Neuronal stem cell (in vitro differentiated cells): Measurements from ENCODE around the gene CALHM2.

ENCODE experiments used
- DNase-seq: peaks from one replicate; pipeline ENCODE4 v3.0.0-alpha.2; 2013; ENCODE audit warnings: low spot score
- H2AFZ ChIP-seq: one replicate; pipeline ENCODE4 v1.6.1; 2013; ENCODE audit warnings: mild to moderate bottlenecking, low read length, inconsistent platforms
- H2AK5ac ChIP-seq: 2 replicates; pipeline ENCODE4 v1.6.1; 2013; ENCODE audit warnings: low read depth, mild to moderate bottlenecking, inconsistent platforms, low read length, moderate library complexity, mixed read lengths
- H2BK120ac ChIP-seq: 2 replicates; pipeline ENCODE4 v1.6.1; 2013; ENCODE audit warnings: low read depth, mild to moderate bottlenecking, inconsistent platforms, low read length, moderate library complexity, mixed read lengths
- H2BK12ac ChIP-seq: one replicate; pipeline ENCODE4 v1.6.1; 2013; ENCODE audit warnings: low read length, inconsistent platforms
- H2BK15ac ChIP-seq: 2 replicates; pipeline ENCODE4 v1.6.1; 2013; ENCODE audit warnings: mild to moderate bottlenecking, low read length, inconsistent platforms, mixed read lengths
- H2BK5ac ChIP-seq: one replicate; pipeline ENCODE4 v1.6.1; 2013; ENCODE audit warnings: inconsistent platforms, mild to moderate bottlenecking, low read length, moderate library complexity
- H3K14ac ChIP-seq: one replicate; pipeline ENCODE4 v1.6.1; 2013; ENCODE audit warnings: low read length, inconsistent platforms
- H3K18ac ChIP-seq: 2 replicates; pipeline ENCODE4 v1.6.1; 2013; ENCODE audit warnings: low read length, inconsistent platforms
- H3K23ac ChIP-seq: 2 replicates; pipeline ENCODE4 v1.6.1; 2013; ENCODE audit warnings: low read depth, mild to moderate bottlenecking, mixed read lengths, low read length, inconsistent platforms; ENCODE audit not compliant: poor library complexity
- H3K27ac ChIP-seq: replicated peaks from 3 replicates; pipeline ENCODE4 v1.5.1; 2013; ENCODE audit warnings: low read length, inconsistent platforms
- H3K27me3 ChIP-seq, 3 experiments: 2 replicates each; pipeline ENCODE4 v1.6.1; 2013; ENCODE audit warnings: low read length in 3 of 3, mild to moderate bottlenecking in 2 of 3, inconsistent platforms in 1 of 3, low read depth in 1 of 3, mixed read lengths in 1 of 3, moderate library complexity in 1 of 3; ENCODE audit not compliant: control insufficient read depth in 3 of 3, insufficient read depth in 3 of 3
- H3K36me3 ChIP-seq, 2 donors: replicated peaks in 1 of 2; 2 replicates each; pipeline ENCODE4 v1.6.1; 2013; ENCODE audit warnings: low read length in 2 of 2; ENCODE audit not compliant: control insufficient read depth in 2 of 2, insufficient read depth in 2 of 2
- H3K4ac ChIP-seq: 2 replicates; pipeline ENCODE4 v1.6.1; 2013; ENCODE audit warnings: inconsistent platforms, mild to moderate bottlenecking, low read length, moderate library complexity
- H3K4me1 ChIP-seq, 2 donors: 1 replicate in 1 of 2; 2 replicates in 1 of 2; pipeline ENCODE4 v1.6.1; 2013; ENCODE audit warnings: low read length in 2 of 2, low read depth in 1 of 2; ENCODE audit not compliant: control insufficient read depth in 2 of 2, insufficient read depth in 1 of 2
- H3K4me2 ChIP-seq: one replicate; pipeline ENCODE4 v1.6.1; 2013; ENCODE audit warnings: mild to moderate bottlenecking, low read length, inconsistent platforms; ENCODE audit not compliant: insufficient read depth, poor library complexity, severe bottlenecking
- H3K4me3 ChIP-seq, 2 donors: 2 replicates each; pipeline ENCODE4 v1.5.1; 2013; ENCODE audit warnings: low read length in 2 of 2, mild to moderate bottlenecking in 2 of 2, inconsistent platforms in 1 of 2, moderate library complexity in 1 of 2
- H3K79me1 ChIP-seq: one replicate; pipeline ENCODE4 v1.6.1; 2013; ENCODE audit warnings: low read depth, mild to moderate bottlenecking, inconsistent platforms, low read length, moderate library complexity
- H3K9ac ChIP-seq: one replicate; pipeline ENCODE4 v1.6.1; 2013; ENCODE audit warnings: mild to moderate bottlenecking, low read depth, low read length, inconsistent platforms; ENCODE audit not compliant: poor library complexity
- H3K9me3 ChIP-seq, 2 donors: replicated peaks in 1 of 2; 2 replicates each; pipeline versions ENCODE3 to v1.6.1; 2013; ENCODE audit warnings: low read length in 2 of 2, mild to moderate bottlenecking in 2 of 2, inconsistent platforms in 1 of 2, low read depth in 1 of 2, mixed read lengths in 1 of 2, moderate library complexity in 1 of 2; ENCODE audit not compliant: control insufficient read depth in 2 of 2, insufficient read depth in 1 of 2
- H4K8ac ChIP-seq: one replicate; pipeline ENCODE4 v1.6.1; 2013; ENCODE audit warnings: low read depth, mild to moderate bottlenecking, inconsistent platforms, low read length, moderate library complexity
- H4K91ac ChIP-seq: one replicate; pipeline ENCODE4 v1.6.1; 2013; ENCODE audit warnings: low read length, low read depth, mild to moderate bottlenecking, inconsistent platforms; ENCODE audit not compliant: poor library complexity
- WGBS, 2 donors: extraction: QIAGEN DNeasy Blood & Tissue Kit; methylation state at CpG; one replicate each; pipeline ENCODE4 v1.1.7; 2013; ENCODE audit warnings: missing lambda C conversion rate in 2 of 2, mixed read lengths in 1 of 2; ENCODE audit not compliant: insufficient read length in 2 of 2, insufficient replicate concordance in 1 of 2; ENCODE audit errors: extremely low coverage in 2 of 2; 5-methylcytosine and 5-hydroxymethylcytosine counted together

Gene CALHM2

DNA sequence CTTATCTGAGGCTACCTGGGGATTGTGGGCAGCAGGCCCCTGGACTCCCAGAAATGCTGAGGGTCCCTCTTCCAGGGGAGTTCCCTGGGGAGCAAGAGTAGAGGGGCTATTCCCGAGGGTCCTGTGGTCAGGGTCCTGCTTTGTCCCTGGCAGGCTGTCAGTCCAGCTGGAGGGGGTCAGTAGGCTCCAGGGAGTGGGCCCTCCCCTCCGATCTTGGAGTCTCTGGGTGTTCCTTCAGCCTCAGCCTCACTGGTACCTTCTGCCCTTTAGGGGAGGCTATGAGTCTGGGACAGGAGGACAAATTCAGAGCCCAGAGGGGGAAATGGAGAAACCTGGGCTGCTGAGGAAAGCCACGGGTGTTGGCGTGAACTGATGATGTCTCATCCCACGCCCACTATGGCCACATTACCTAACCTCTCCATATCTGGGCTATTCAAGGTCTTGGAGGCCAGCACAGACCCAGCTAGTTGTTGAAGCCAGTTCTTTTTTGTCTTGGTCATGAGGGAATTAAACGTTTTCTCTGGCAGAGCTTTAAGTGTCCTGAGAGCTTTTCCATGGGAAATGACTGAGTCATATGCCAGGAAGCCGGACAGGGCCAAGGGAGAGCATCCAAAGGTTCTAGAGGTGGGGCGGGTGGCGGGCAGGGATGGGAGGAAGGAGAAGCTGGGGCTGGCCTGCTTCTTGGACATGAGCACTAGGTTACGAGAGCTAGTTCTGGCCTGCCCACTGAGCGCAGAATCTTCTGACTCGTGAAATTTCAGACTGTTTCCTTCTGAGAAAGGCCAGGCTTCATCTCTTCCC, 6.2 kb downstream of the CALHM2 start:
- H2BK12ac ChIP-seq: no peak overlapping the region
- no peak overlapping the region for H4K8ac ChIP-seq

GRCh38 chr10:103445366-103445765, 6.8 kb downstream of the CALHM2 start:
- Histone ChIP-seq H3K9ac (no peak overlapping the region), H2BK5ac (no peak overlapping the region), H3K36me3 (peaks cover 61 to 93% of the 10 kb centered on the region in 2 donors), H3K9me3 (no peaks in the 10 kb centered on the region), H3K4ac (no peak overlapping the region), H3K4me2 (no peak overlapping the region), H2BK12ac (no peak overlapping the region), H3K23ac (no peak overlapping the region), H4K91ac (no peak overlapping the region), H3K14ac (no peak overlapping the region), H2BK15ac (no peak overlapping the region), H3K27me3 (no peaks in the 10 kb centered on the region), H3K79me1 (no peaks in the 10 kb centered on the region), H4K8ac (no peak overlapping the region), H3K4me3 (no peak overlapping the region), H2BK120ac (no peak overlapping the region), H2AK5ac (no peak overlapping the region), H3K18ac (no peak overlapping the region), H3K4me1 (no peaks in the 10 kb centered on the region), H3K27ac (no peak overlapping the region), H2AFZ (no peak overlapping the region)
- no CpG with 5 or more reads among the region's 9 CpGs for WGBS, 2 donors
- no peak for DNase-seq

More for the DNA sequence above, 6.2 kb downstream of the CALHM2 start:
- H2AFZ ChIP-seq: no peak overlapping the region
- H2BK15ac ChIP-seq: no peak overlapping the region
- H3K4me3 ChIP-seq: no peak overlapping the region
- no CpG with 5 or more reads among the region's 12 CpGs for WGBS, 2 donors
- no peaks in the 10 kb centered on the region for H3K4me1 ChIP-seq
- no peak overlapping the region for H3K4ac ChIP-seq
- H3K27me3 ChIP-seq: no peaks in the 10 kb centered on the region
- H3K14ac ChIP-seq: no peak overlapping the region
- H2BK120ac ChIP-seq: no peak overlapping the region
- no peak overlapping the region for H3K4me2 ChIP-seq
- peaks cover 58 to 87% of the 10 kb centered on the region in 2 donors for H3K36me3 ChIP-seq
- no peaks in the 10 kb centered on the region for H3K9me3 ChIP-seq
- H3K9ac ChIP-seq: no peak overlapping the region
- H3K79me1 ChIP-seq: no peaks in the 10 kb centered on the region
- peak overlapping the region; percentile 59 for H2BK5ac ChIP-seq
- H3K27ac ChIP-seq: no peak overlapping the region
- no peak for DNase-seq
- no peak overlapping the region for H3K23ac ChIP-seq
- H3K18ac ChIP-seq: no peak overlapping the region
- no peak overlapping the region for H4K91ac ChIP-seq
- no peak overlapping the region for H2AK5ac ChIP-seq

GRCh38 chr10:103444478-103444877, 7.7 kb downstream of the CALHM2 start:
- Histone ChIP-seq H2BK15ac (no peak overlapping the region), H3K4ac (no peak overlapping the region), H2BK120ac (no peak overlapping the region), H3K27me3 (no peaks in the 10 kb centered on the region), H3K23ac (no peak overlapping the region), H3K9me3 (no peaks in the 10 kb centered on the region), H3K27ac (no peak overlapping the region), H3K4me3 (no peak overlapping the region), H2BK5ac (no peak overlapping the region), H3K36me3 (peaks cover 58 to 93% of the 10 kb centered on the region in 2 donors), H3K79me1 (no peaks in the 10 kb centered on the region), H3K9ac (no peak overlapping the region), H3K18ac (no peak overlapping the region), H4K91ac (no peak overlapping the region), H2AFZ (no peak overlapping the region), H3K14ac (no peak overlapping the region), H3K4me1 (no peaks in the 10 kb centered on the region), H3K4me2 (no peak overlapping the region), H2AK5ac (no peak overlapping the region), H4K8ac (no peak overlapping the region), H2BK12ac (no peak overlapping the region)
- WGBS, 2 donors: no CpG with 5 or more reads among the region's 10 CpGs
- no peak for DNase-seq

DNA sequence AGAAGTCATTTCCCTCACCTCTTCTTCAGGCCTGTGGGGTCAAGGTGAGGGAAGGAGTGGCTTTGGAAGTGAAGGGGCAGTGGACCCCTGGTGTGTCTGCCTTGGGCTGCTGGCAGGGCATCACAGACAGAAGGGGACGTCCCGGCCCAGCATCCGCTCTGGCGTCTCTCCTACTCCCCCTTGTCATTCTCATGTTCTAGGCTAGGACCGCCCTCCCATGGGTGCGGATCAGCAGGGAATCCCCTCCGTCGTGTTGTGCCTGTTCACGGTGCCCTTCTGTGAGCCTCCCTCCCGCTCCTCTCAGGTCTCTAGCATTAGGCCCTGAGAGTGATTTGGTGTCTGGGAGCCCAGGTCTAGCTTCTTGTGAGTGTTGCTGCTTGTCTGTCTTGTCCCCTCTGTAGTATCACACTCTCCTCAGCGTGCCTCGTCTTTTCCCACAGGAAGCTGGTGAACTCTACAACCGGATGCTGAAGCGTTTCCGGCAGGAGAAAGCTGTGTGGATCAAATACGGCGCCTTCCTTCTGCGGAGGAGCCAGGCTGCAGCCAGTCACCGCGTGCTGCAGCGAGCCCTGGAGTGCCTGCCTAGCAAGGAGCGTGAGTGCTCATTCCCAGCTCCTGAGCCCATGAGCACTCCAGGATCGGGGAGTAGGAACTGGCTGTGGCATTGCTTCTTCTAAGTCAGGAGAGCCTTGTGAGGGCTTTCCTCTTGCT, 8.5 kb downstream of the CALHM2 start:
- no peak overlapping the region for H3K27ac ChIP-seq
- no peak overlapping the region for H2BK15ac ChIP-seq
- no peaks in the 10 kb centered on the region for H3K9me3 ChIP-seq
- H3K23ac ChIP-seq: peak overlapping the region; percentile 53
- H2AK5ac ChIP-seq: no peak overlapping the region
- no peak overlapping the region for H3K4me3 ChIP-seq
- H2AFZ ChIP-seq: no peak overlapping the region
- H4K91ac ChIP-seq: no peak overlapping the region
- WGBS, 2 donors: no CpG with 5 or more reads among the region's 23 CpGs
- no peaks in the 10 kb centered on the region for H3K4me1 ChIP-seq
- H2BK5ac ChIP-seq: no peak overlapping the region
- no peak overlapping the region for H3K18ac ChIP-seq
- no peaks in the 10 kb centered on the region for H3K27me3 ChIP-seq
- no peak overlapping the region for H3K4me2 ChIP-seq
- no peak overlapping the region for H2BK120ac ChIP-seq
- no peak overlapping the region for H2BK12ac ChIP-seq
- peaks cover 56 to 94% of the 10 kb centered on the region in 2 donors for H3K36me3 ChIP-seq
- no peak overlapping the region for H4K8ac ChIP-seq
- no peak overlapping the region for H3K9ac ChIP-seq
- H3K4ac ChIP-seq: no peak overlapping the region
- no peaks in the 10 kb centered on the region for H3K79me1 ChIP-seq
- no peak for DNase-seq
- no peak overlapping the region for H3K14ac ChIP-seq
